Measurements from ENCODE around the gene RNF135.
A peak's percentile ranks its signal among the peaks of the same experiment; 100 is the strongest.

The RNF135 gene, protein sequence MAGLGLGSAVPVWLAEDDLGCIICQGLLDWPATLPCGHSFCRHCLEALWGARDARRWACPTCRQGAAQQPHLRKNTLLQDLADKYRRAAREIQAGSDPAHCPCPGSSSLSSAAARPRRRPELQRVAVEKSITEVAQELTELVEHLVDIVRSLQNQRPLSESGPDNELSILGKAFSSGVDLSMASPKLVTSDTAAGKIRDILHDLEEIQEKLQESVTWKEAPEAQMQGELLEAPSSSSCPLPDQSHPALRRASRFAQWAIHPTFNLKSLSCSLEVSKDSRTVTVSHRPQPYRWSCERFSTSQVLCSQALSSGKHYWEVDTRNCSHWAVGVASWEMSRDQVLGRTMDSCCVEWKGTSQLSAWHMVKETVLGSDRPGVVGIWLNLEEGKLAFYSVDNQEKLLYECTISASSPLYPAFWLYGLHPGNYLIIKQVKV

DNA sequence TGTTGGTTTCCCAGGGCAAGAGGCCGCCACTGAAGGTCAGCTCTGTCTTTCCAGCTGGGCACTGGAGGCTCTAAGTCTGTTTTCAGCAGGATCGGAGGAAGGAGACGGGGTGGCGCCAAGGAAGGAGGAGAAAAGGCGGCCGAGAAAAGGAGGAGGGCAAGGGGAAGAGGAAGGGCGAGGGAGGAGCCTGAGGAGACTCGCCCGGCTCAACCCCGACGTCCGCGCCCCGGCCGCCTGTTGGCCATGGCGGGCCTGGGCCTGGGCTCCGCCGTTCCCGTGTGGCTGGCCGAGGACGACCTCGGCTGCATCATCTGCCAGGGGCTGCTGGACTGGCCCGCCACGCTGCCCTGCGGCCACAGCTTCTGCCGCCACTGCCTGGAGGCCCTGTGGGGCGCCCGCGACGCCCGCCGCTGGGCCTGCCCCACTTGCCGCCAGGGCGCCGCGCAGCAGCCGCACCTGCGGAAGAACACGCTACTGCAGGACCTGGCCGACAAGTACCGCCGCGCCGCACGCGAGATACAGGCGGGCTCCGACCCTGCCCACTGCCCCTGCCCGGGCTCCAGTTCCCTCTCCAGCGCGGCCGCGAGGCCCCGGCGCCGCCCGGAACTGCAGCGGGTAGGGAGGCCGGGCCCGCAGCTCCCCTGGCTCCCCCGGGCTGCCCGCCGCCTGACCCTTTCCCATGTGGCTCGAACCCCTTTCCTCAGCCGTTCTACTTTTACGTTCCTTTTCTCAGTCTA lies at the start of gene RNF135:
Gene RNF135, plus strand, starts transcription at position 209 of the 737 bp plus-strand sequence. Its CDS starts 35 bp downstream, at position 244.
- no peaks in the 10 kb centered on the region for H3K36me3 ChIP-seq
- TF ChIP-seq, protein P1, sequence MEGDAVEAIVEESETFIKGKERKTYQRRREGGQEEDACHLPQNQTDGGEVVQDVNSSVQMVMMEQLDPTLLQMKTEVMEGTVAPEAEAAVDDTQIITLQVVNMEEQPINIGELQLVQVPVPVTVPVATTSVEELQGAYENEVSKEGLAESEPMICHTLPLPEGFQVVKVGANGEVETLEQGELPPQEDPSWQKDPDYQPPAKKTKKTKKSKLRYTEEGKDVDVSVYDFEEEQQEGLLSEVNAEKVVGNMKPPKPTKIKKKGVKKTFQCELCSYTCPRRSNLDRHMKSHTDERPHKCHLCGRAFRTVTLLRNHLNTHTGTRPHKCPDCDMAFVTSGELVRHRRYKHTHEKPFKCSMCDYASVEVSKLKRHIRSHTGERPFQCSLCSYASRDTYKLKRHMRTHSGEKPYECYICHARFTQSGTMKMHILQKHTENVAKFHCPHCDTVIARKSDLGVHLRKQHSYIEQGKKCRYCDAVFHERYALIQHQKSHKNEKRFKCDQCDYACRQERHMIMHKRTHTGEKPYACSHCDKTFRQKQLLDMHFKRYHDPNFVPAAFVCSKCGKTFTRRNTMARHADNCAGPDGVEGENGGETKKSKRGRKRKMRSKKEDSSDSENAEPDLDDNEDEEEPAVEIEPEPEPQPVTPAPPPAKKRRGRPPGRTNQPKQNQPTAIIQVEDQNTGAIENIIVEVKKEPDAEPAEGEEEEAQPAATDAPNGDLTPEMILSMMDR (IDR thresholded peaks at IDR 0.05) = peak; percentile 63
- no peaks in the 10 kb centered on the region for H3K27me3 ChIP-seq
- H3K27ac ChIP-seq = peak within 1 kb of the TSS; percentile 93
- no peaks in the 10 kb centered on the region for H3K9me3 ChIP-seq
- H3K4me1 ChIP-seq (ENCODE audit: control insufficient read depth in 1 of 2, insufficient read depth in 1 of 2, low read depth in 1 of 2, low read length in 1 of 2) = peaks cover 44 to 53% of the 10 kb centered on the region in 2 experiments
- peak within 1 kb of the TSS; percentile 71 to 72 for H3K4me3 ChIP-seq (ENCODE audit: low read depth in 1 of 2, low read length in 1 of 2)

- TF ChIP-seq, protein P1 (IDR thresholded peaks at IDR 0.05) = no peak
- H3K36me3 ChIP-seq = no peaks in the 10 kb centered on the region
- no peaks in the 10 kb centered on the region for H3K9me3 ChIP-seq
- peak within 1 kb of the TSS; percentile 63 to 73 for H3K4me3 ChIP-seq (ENCODE audit: low read depth in 1 of 2, low read length in 1 of 2)
- H3K27ac ChIP-seq = peak within 1 kb of the TSS; percentile 13
- peaks cover 90% of the 10 kb centered on the region for H3K27me3 ChIP-seq
- H3K4me1 ChIP-seq (ENCODE audit: control insufficient read depth in 1 of 2, insufficient read depth in 1 of 2, low read depth in 1 of 2, low read length in 1 of 2) = peaks cover 8 to 16% of the 10 kb centered on the region in 2 experiments
Observed at GRCh38 chr17:30921544-30922196, 49.2 kb upstream of the RNF135 start, which contains the start of gene ADAP2. ADAP2 (plus strand) TSS chr17:30921945; CDS start chr17:30922015, 70 bp downstream.

DNA sequence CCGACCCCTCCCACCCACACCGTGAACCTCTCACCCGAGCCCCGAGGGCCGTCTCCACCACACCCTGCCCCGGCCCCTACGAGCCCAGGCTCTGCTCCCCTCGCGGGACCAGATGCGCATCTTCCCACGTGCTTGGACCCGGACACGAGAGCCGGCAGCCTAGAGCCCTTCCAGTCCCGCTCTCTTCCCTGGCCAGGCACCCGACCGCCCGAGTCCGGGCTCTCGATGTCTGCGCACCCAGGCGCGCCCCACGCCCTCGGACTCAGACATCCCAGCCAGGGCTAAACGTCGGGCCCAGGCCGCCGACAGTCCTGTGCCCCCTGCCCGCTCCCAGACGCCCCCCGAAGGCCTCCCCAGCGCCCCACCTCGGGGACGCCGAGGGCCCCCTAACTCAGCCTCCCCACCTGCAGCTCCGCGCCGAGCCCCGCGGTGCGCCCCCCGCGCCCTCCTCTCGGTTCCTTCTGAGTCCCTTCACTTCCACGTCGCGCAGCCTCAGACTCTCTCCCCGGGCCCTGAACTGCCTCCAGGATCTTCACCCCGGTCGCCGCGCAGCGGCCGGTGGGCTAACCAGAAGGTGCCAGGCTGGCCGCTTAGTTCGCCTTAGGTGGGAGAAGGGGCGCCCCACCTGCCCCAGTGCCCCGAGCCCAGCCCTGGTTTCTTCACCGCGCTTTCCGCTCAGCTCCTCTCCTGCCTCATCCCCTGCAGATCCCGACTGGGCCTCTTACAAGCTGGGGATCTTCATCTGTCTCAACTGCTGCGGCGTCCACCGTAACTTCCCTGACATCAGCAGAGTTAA lies 48.4 kb upstream of the RNF135 start:
- H3K4me1 ChIP-seq (ENCODE audit: control insufficient read depth in 1 of 2, insufficient read depth in 1 of 2, low read depth in 1 of 2, low read length in 1 of 2) = peaks cover 8 to 16% of the 10 kb centered on the region in 2 experiments
- H3K4me3 ChIP-seq (ENCODE audit: low read depth in 1 of 2, low read length in 1 of 2) = peak overlapping the region; percentile 63 to 73
- TF ChIP-seq, protein P1 (IDR thresholded peaks at IDR 0.05) = no peak
- H3K36me3 ChIP-seq = no peaks in the 10 kb centered on the region
- no peak overlapping the region for H3K27ac ChIP-seq
- no peaks in the 10 kb centered on the region for H3K9me3 ChIP-seq
- H3K27me3 ChIP-seq = peaks cover 82% of the 10 kb centered on the region

DNA sequence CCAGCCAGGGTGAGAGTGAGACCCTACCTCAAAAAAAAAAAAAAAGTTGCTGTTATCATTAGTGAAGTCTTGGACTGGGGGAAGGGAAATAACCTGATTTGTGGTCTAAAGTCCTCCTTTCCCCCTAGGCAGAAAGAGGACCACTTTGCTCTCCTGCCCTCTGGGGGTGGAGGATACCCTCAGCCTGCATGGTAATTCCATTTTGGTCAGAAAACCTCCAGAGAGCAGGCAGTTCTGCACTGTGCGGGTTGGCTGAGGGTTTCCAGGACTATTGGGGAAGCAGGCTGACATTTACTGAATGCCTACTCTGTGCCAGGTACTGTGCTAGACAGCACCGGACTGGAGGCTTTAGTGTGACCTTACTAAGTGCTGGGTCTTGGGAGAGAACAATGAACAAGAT lies 46.5 kb upstream of the RNF135 start:
- Histone ChIP-seq H3K4me1 (ENCODE audit: control insufficient read depth in 1 of 2, insufficient read depth in 1 of 2, low read depth in 1 of 2, low read length in 1 of 2) (peaks cover 8 to 16% of the 10 kb centered on the region in 2 experiments), H3K36me3 (no peaks in the 10 kb centered on the region), H3K9me3 (no peaks in the 10 kb centered on the region), H3K4me3 (ENCODE audit: low read depth in 1 of 2, low read length in 1 of 2) (no peak overlapping the region), H3K27me3 (peaks cover 64% of the 10 kb centered on the region), H3K27ac (no peak overlapping the region)
- TF ChIP-seq, protein P1 (IDR thresholded peaks at IDR 0.05) = no peak

- Histone ChIP-seq H3K9me3 (no peaks in the 10 kb centered on the region), H3K4me1 (ENCODE audit: control insufficient read depth in 1 of 2, insufficient read depth in 1 of 2, low read depth in 1 of 2, low read length in 1 of 2) (peaks cover 6 to 11% of the 10 kb centered on the region in 2 experiments), H3K4me3 (ENCODE audit: low read depth in 1 of 2, low read length in 1 of 2) (no peak overlapping the region), H3K36me3 (no peaks in the 10 kb centered on the region), H3K27ac (no peak overlapping the region), H3K27me3 (peaks cover 45% of the 10 kb centered on the region)
- TF ChIP-seq, protein P1 (IDR thresholded peaks at IDR 0.05) = no peak
Observed at GRCh38 chr17:30926516-30926915, 44.3 kb upstream of the RNF135 start.
